Measurements from ENCODE around the gene SEPTIN12.

GRCh38 chr16:4743226-4743878 is 44.8 kb downstream of the SEPTIN12 start:
- no peak for TF ChIP-seq RXRA (IDR thresholded peaks at IDR 0.05)
- TF ChIP-seq EGR1 (IDR thresholded peaks at IDR 0.05; ENCODE audit: low read depth in 2 of 2) = no peak
- TF ChIP-seq GABPA (IDR thresholded peaks at IDR 0.05 in 1 of 2, conservative IDR thresholded peaks at IDR 0.05 in 1 of 2) = no peak
- TF ChIP-seq HNF4A (conservative IDR thresholded peaks at IDR 0.05) = no peak
- no peak for TF ChIP-seq CTCF (IDR thresholded peaks at IDR 0.05; ENCODE audit: low read depth, low read length, missing input control)
- no peak for TF ChIP-seq ATF3 (IDR thresholded peaks at IDR 0.05)
- no peak for TF ChIP-seq TAF1 (conservative IDR thresholded peaks at IDR 0.05)
- no peak for TF ChIP-seq RAD21 (IDR thresholded peaks at IDR 0.05)
- TF ChIP-seq YY1 (IDR thresholded peaks at IDR 0.05) = no peak
- TF ChIP-seq MAX (IDR thresholded peaks at IDR 0.05) = no peak
- TF ChIP-seq REST (IDR thresholded peaks at IDR 0.05) = no peak
- TF ChIP-seq ZBTB33 (IDR thresholded peaks at IDR 0.05) = no peak
- TF ChIP-seq JUND (IDR thresholded peaks at IDR 0.05) = no peak
- no peak for TF ChIP-seq FOXA1 (IDR thresholded peaks at IDR 0.05)
